NB4 (cell line): ENCODE measurements around the gene NT5C3A.

Source experiments
- DNase-seq: peaks from one replicate; pipeline ENCODE4 v3.0.0; 2010; ENCODE audit warnings: low read depth
- H3K4me3 ChIP-seq: one replicate; pipeline ENCODE4 v1.5.1; 2011; ENCODE audit warnings: mild to moderate bottlenecking, low read depth, low read length, moderate library complexity
- MAX ChIP-seq: IDR thresholded peaks from 2 replicates; pipeline ENCODE4 v1.6.1; 2011; ENCODE audit warnings: low read depth, low read length
- MYC ChIP-seq: IDR thresholded peaks from 2 replicates; pipeline ENCODE4 v1.6.1; 2011; ENCODE audit warnings: low read depth, low read length
- POLR2A ChIP-seq: IDR thresholded peaks from 2 replicates; pipeline ENCODE4 v1.6.1; 2011; ENCODE audit warnings: mild to moderate bottlenecking; ENCODE audit not compliant: insufficient read length; ENCODE audit errors: extremely low read depth
- TF ChIP-seq, protein P1 (sequence below): IDR thresholded peaks from one replicate; pipeline ENCODE4 v1.5.1; 2012; ENCODE audit warnings: low read depth, low read length

Gene NT5C3A

GRCh38 chr7:33062782-33063443, 337 bp upstream of the NT5C3A start:
- TF ChIP-seq POLR2A (peak; percentile 4), MYC (no peak), MAX (no peak)
- TF ChIP-seq, protein P1, sequence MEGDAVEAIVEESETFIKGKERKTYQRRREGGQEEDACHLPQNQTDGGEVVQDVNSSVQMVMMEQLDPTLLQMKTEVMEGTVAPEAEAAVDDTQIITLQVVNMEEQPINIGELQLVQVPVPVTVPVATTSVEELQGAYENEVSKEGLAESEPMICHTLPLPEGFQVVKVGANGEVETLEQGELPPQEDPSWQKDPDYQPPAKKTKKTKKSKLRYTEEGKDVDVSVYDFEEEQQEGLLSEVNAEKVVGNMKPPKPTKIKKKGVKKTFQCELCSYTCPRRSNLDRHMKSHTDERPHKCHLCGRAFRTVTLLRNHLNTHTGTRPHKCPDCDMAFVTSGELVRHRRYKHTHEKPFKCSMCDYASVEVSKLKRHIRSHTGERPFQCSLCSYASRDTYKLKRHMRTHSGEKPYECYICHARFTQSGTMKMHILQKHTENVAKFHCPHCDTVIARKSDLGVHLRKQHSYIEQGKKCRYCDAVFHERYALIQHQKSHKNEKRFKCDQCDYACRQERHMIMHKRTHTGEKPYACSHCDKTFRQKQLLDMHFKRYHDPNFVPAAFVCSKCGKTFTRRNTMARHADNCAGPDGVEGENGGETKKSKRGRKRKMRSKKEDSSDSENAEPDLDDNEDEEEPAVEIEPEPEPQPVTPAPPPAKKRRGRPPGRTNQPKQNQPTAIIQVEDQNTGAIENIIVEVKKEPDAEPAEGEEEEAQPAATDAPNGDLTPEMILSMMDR, result no peak
- H3K4me3 ChIP-seq, result peak overlapping the region; percentile 94
- peak; percentile 99 for DNase-seq

- H3K4me3 ChIP-seq, result peak overlapping the region; percentile 94
- peak; percentile 40 for DNase-seq
- TF ChIP-seq, protein P1, result no peak
- TF ChIP-seq POLR2A (no peak), MAX (peak; percentile 45; the same call in 1 of the 2 replicates), MYC (peak; percentile 64)
Observed at GRCh38 chr7:33061282-33061937, 1.2 kb downstream of the NT5C3A start.

- DNase-seq, result no peak
- H3K4me3 ChIP-seq, result peak overlapping the region; percentile 94
- TF ChIP-seq MAX, result no peak
- TF ChIP-seq, protein P1, result no peak
- no peak for TF ChIP-seq MYC
- TF ChIP-seq POLR2A, result no peak
Observed at GRCh38 chr7:33059635-33060034, 2.9 kb downstream of the NT5C3A start.

DNA sequence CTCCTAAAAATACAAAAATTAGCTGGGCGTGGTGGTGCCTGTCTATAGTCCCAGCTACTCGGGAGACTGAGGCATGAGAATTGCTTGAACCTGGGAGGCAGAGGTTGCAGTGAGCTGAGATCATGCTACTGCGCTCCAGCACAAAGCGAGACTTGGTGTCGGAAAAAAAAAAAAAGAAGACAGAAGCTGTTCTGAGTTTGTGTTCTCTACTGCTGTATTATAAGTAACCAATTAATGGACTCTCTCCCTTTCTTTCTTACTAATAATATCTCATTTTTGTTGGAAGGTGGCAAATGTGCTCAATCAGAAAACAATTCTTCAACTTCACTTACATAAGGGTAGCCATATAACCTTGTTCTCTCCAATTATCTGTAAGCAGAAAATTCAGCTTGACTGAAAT, 7.4 kb downstream of the NT5C3A start:
- no peak overlapping the region for H3K4me3 ChIP-seq
- no peak for DNase-seq
- no peak for TF ChIP-seq MYC
- TF ChIP-seq MAX, result no peak
- TF ChIP-seq, protein P1, result no peak
- no peak for TF ChIP-seq POLR2A

DNA sequence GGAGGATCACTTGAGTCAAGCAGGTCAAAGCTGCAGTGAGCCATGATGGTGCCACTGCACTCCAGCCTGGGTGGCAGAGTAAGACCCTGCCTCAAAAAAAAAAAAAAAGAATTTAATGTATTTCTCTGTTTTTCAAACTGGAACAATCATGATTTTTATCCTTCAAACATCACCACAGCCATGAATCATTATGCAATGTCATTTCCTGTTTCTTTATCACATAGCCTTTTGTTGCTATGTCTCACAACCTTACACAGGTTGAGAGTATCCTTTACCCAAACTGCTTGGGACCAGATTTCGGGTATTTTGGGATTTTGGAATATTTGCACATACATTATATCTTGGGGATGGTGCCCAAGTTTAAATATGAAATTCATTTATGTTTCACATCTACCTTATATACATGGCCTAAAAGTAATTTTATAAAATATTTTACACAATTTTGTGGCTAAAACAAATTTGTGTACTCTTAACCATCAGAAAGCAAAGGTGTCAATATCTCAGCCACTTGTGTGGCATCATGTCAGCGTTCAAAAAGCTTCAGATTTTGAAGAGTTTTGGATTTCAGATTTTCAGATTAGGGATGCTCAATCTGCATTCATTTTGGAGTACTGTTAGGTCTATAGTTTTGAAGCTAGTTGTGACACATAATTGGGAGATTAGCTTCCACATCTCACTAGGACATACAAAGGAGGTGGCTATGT, 8.2 kb downstream of the NT5C3A start:
- TF ChIP-seq MAX, result no peak
- TF ChIP-seq, protein P1, result no peak
- no peak for TF ChIP-seq MYC
- TF ChIP-seq POLR2A, result no peak
- no peak overlapping the region for H3K4me3 ChIP-seq
- DNase-seq, result peak; percentile 60
